IMR-90 (cell line): Measurements from ENCODE around the gene ELMO1.

Experiments
- CEBPB ChIP-seq: IDR thresholded peaks from 2 replicates; pipeline ENCODE4 v1.6.1; 2012; ENCODE audit warnings: low read depth, low read length, improper control_type of control experiment
- CHD1 ChIP-seq: IDR thresholded peaks from 2 replicates; pipeline ENCODE4 v1.6.1; 2012; ENCODE audit warnings: low read depth, low read length, improper control_type of control experiment
- CTCF ChIP-seq: conservative IDR thresholded peaks from 2 replicates; pipeline ENCODE4 v1.5.1; 2012; ENCODE audit warnings: mild to moderate bottlenecking, low read depth, low read length, improper control_type of control experiment
- FOS ChIP-seq: fragments of 150-350 bp; IDR thresholded peaks from 2 replicates; pipeline ENCODE4 v1.6.1; 2016; ENCODE audit warnings: low read depth, low read length
- MAFK ChIP-seq: IDR thresholded peaks from 2 replicates; pipeline ENCODE4 v1.6.1; 2012; ENCODE audit warnings: low read depth, low read length, improper control_type of control experiment
- POLR2A ChIP-seq: IDR thresholded peaks from 2 replicates; pipeline ENCODE4 v1.6.1; 2012; ENCODE audit warnings: mild to moderate bottlenecking, low read depth, low read length
- RAD21 ChIP-seq: IDR thresholded peaks from 2 replicates; pipeline ENCODE4 v1.6.1; 2012; ENCODE audit warnings: low read length, improper control_type of control experiment
- RCOR1 ChIP-seq: IDR thresholded peaks from 2 replicates; pipeline ENCODE4 v1.6.1; 2012; ENCODE audit warnings: mild to moderate bottlenecking, low read length, improper control_type of control experiment; ENCODE audit not compliant: insufficient replicate concordance
- RFX5 ChIP-seq: IDR thresholded peaks from 2 replicates; pipeline ENCODE4 v1.8.0; 2012; ENCODE audit warnings: low read depth, mild to moderate bottlenecking, low read length, moderate library complexity
- USF2 ChIP-seq: fragments of 150-350 bp; IDR thresholded peaks from 2 replicates; pipeline ENCODE4 v1.6.1; 2017; ENCODE audit warnings: mild to moderate bottlenecking, antibody characterized with exemption, low read length, low read depth

DNA sequence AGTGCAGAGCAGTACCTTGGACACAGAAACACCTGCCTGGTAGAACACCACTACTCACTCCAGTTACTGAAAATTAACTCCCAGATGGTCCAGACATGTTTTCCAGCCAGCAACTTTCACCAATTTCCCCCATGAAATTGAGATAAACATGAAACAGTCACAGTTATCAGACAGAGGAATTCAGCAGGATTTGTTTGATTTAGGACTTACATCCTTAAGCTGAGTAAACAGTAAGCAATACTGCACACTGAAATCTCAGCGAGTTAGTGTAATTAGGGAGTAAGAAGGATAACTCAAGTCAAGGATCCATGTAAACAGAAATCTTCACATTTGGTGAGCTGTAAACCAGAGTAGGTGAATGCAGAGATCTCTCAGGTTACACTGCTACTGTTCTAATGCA, 353.5 kb downstream of the ELMO1 start:
- no peak for TF ChIP-seq POLR2A
- no peak for TF ChIP-seq CTCF
- no peak for TF ChIP-seq RCOR1
- no peak for TF ChIP-seq USF2
- TF ChIP-seq FOS: no peak
- no peak for TF ChIP-seq CHD1
- TF ChIP-seq MAFK: no peak
- TF ChIP-seq CEBPB: no peak
- TF ChIP-seq RFX5: no peak
- no peak for TF ChIP-seq RAD21
